ENCODE data around the gene NKTR.

DNA sequence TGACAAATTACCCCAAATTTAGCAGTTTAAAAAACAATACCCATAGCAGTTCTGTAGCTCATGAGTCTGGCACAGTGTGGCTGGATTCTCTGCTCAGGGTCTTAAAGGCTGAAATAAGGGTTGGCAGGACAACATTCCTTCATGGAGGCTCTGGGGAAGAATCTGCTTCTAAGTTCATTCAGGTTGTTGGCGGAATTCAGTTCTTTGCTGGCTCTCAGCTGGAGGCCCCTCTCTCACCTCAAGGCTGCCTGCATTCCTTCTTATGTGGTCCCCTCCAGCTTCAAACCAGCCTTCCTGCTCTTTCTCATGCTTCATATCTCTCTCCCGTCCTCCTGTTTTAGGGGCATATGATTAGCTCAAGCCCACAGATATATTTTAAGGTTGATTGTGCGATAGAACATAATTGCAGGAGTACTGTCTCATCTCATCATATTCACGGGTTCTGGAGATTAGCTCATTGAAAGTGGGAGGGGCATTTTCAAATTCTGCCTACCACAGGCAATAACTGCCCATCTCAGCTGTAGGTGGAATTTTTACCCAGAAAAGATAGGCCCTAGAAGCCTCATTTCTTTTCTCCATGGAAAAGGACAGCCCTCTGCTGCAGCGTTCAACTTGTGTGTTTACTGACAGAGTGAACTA is 47.5 kb downstream of the NKTR start:
- TF ChIP-seq GLI2 (tag by site-specific recombination; IDR thresholded peaks at IDR 0.05; ENCODE audit: borderline replicate concordance, low read depth) (no peak), ZNF266 (tag by site-specific recombination; IDR thresholded peaks at IDR 0.05; ENCODE audit: low read depth) (no peak), PRDM1 (tag by site-specific recombination; IDR thresholded peaks at IDR 0.05) (no peak), ZNF19 (tag by site-specific recombination; IDR thresholded peaks at IDR 0.05; ENCODE audit: low read depth) (no peak), ZXDB (tag by site-specific recombination; IDR thresholded peaks at IDR 0.05) (no peak), ZFP3 (tag by site-specific recombination; IDR thresholded peaks at IDR 0.05; ENCODE audit: low read depth) (no peak)
- TF ChIP-seq, protein P1, sequence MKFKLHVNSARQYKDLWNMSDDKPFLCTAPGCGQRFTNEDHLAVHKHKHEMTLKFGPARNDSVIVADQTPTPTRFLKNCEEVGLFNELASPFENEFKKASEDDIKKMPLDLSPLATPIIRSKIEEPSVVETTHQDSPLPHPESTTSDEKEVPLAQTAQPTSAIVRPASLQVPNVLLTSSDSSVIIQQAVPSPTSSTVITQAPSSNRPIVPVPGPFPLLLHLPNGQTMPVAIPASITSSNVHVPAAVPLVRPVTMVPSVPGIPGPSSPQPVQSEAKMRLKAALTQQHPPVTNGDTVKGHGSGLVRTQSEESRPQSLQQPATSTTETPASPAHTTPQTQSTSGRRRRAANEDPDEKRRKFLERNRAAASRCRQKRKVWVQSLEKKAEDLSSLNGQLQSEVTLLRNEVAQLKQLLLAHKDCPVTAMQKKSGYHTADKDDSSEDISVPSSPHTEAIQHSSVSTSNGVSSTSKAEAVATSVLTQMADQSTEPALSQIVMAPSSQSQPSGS (tag by site-specific recombination; IDR thresholded peaks at IDR 0.05; ENCODE audit: low read depth): no peak
- TF ChIP-seq, protein P2, sequence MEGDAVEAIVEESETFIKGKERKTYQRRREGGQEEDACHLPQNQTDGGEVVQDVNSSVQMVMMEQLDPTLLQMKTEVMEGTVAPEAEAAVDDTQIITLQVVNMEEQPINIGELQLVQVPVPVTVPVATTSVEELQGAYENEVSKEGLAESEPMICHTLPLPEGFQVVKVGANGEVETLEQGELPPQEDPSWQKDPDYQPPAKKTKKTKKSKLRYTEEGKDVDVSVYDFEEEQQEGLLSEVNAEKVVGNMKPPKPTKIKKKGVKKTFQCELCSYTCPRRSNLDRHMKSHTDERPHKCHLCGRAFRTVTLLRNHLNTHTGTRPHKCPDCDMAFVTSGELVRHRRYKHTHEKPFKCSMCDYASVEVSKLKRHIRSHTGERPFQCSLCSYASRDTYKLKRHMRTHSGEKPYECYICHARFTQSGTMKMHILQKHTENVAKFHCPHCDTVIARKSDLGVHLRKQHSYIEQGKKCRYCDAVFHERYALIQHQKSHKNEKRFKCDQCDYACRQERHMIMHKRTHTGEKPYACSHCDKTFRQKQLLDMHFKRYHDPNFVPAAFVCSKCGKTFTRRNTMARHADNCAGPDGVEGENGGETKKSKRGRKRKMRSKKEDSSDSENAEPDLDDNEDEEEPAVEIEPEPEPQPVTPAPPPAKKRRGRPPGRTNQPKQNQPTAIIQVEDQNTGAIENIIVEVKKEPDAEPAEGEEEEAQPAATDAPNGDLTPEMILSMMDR (tag by site-specific recombination; IDR thresholded peaks at IDR 0.05): no peak
